ENCODE data around the gene LYG2. TPM values are rescaled to one million over a fixed set of nuclear protein-coding genes. Genes with fewer than 3 reads are reported as not detected.
"Not testable (repeated sequence)": the region's sequence is repeated elsewhere in the genome, so short reads cannot be mapped to it uniquely, and the experiment has no call there.

The LYG2 gene
- total RNA-seq, 1 experiment from 2014 or later = 0.61 TPM

DNA sequence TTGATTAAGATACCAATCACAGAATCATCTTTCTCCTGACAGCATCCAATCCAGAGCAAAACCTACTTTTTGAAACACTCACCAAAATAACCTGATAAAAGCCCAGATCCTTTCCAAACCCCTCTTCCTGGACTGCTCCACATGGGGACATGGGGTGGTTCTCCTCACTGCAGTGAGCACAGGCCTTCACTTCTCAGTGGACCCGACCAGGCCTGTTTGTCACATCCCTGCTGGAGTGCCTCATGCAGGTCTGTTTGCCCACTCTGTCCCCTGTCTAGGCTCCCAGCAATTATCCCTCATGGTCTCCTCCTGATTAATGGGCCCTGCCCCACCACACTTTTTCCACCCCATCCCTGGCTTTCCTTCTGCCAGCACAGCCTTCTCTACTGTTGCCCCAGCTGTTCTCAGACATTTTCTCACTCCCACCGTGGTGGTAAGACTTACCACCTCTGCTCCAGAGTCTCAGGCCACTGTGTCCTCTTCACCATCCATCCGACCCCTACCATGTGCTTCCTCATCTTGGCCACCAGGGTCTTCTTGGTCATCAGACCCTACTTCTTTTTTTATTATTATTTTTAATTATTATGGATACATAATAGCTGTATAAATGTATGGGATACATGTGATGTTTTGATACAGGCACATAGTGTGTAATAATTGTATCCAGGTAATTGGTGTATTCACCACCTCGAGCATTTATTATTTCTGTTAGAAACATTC, 53.3 kb downstream of the LYG2 start:
- no peak for DNase-seq (ENCODE audit: low read depth)

- no peak for DNase-seq (ENCODE audit: low read depth)
Measured at GRCh38 chr2:99200076-99200800, 55.2 kb downstream of the LYG2 start.

DNA sequence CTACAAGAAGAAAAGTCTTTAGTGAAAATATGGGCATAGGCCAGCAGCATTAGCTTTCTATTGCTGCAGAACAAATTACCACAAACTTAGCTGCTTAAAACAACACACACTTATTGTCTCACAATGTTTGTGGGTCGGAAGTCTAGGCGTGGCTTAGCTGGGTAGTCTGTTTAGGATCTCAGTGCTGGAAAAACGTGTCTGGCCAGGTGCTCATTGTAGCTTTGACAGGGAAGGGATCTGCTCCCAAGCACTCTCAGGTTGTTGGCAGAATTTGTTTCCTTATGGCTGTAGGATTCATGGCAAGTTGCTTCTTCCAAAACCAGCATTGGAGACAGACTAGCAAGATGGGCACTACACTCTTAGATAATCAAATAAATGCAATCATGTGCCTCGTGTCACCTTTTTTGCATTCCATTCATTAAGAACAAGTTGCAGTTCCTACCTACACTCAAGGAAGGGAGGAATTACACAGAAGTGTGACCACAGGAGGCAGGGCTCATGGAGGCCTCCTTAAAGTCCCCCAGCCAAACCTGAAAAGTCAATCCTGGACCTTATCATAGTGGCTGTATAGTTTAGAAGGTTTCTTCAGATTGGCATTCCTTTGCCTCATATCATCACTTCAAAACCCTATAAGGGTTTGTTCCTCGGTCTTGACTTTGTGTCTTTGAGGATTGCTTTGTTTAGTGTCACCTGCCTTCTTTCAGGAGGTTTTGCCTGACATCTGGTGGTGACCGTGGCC, 57.2 kb downstream of the LYG2 start:
- DNase-seq (ENCODE audit: low read depth) = no peak

DNA sequence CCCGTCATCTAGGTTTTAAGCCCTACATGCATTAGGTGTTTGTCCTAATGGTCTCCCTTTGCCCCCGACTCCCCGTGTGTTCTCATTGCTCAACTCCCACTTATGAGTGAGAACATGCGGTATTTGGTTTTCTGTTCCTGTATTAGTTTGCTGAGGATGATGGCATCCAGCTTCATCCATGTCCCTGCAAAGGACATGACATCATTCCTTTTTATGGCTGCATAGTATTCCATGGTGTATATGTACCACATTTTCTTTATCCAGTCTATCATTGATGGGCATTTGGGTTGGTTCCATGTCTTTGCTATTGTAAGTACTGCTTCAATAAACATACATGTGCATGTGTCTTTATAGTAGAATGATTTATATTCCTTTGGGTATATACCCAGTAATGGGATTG, 63.1 kb downstream of the LYG2 start:
- not testable (repeated sequence) for DNase-seq (ENCODE audit: low read depth)

Small RNA genes lying within 50 kb of the gene (small RNA-seq; reads per million reads assigned to genes)
- not detected for gene AC092587.1

Other genes with a start within 250 kb of the LYG2 start
- gene C2orf15, start 114.0 kb downstream of the LYG2 start, total RNA-seq (2014; rRNA removed; shearing (Covaris generic)) = 0.23 TPM in 2 replicates
- 2.8 and 6.7 TPM in 2 replicates for gene TSGA10, start 100.7 kb downstream of the LYG2 start, total RNA-seq (2014; rRNA removed; shearing (Covaris generic))
- 6.6 and 7.8 TPM in 2 replicates for gene LIPT1, start 100.7 kb downstream of the LYG2 start, total RNA-seq (2014; rRNA removed; shearing (Covaris generic))
- gene MITD1, start 74.6 kb downstream of the LYG2 start, total RNA-seq (2014; rRNA removed; shearing (Covaris generic)) = 21.0 and 21.4 TPM in 2 replicates
- 50.1 and 57.3 TPM in 2 replicates for gene MRPL30, start 74.5 kb downstream of the LYG2 start, total RNA-seq (2014; rRNA removed; shearing (Covaris generic))
- 0.17 TPM in 1 of 2 replicates, not detected in the other for gene LYG1, start 45.5 kb upstream of the LYG2 start, total RNA-seq (2014; rRNA removed; shearing (Covaris generic))
- gene TXNDC9, start 80.7 kb upstream of the LYG2 start, total RNA-seq (2014; rRNA removed; shearing (Covaris generic)) = 65.7 and 67.4 TPM in 2 replicates
- 22.6 and 37.3 TPM in 2 replicates for gene EIF5B, start 81.7 kb upstream of the LYG2 start, total RNA-seq (2014; rRNA removed; shearing (Covaris generic))
- 15.9 and 18.5 TPM in 2 replicates for gene REV1, start 234.4 kb upstream of the LYG2 start, total RNA-seq (2014; rRNA removed; shearing (Covaris generic))